Pancreas (tissue), 10 donors: Measurements from ENCODE around the gene ABCF1. TPM values are rescaled to one million over a fixed set of nuclear protein-coding genes. Genes with fewer than 3 reads are reported as not detected.

ENCODE experiments used
- ATAC-seq, 4 donors: fragments of 200-7000 bp; cut with Tn5 transposase; one replicate each; pipeline versions ENCODE4 v1.8.0 to v1.9.1; 2020; ENCODE audit warnings: mild to moderate bottlenecking in 4 of 4, moderate library complexity in 4 of 4
- DNase-seq, 6 donors: peaks; one replicate each; pipeline ENCODE4 v3.0.0-alpha.2; 2020
- FAIRE-seq: peaks from 2 replicates; lab custom pipeline; 2012; peaks lifted over from hg19 to GRCh38; lab: Jason Lieb, UNC
- H3K27ac ChIP-seq, 4 donors: fragments of 200-600 bp; sonication (generic); 1 replicate in 3 of 4; 2 replicates in 1 of 4; pipeline versions ENCODE4 v1.5.0 to v1.8.0; 2020
- H3K27me3 ChIP-seq, 4 donors: fragments of 200-600 bp; one replicate each; pipeline ENCODE4 v1.8.0; 2021
- H3K36me3 ChIP-seq, 3 donors: fragments of 200-600 bp; sonication (generic) in 1 of 3; one replicate each; pipeline versions ENCODE4 v1.5.0 to v1.8.0; 2020 to 2021
- H3K4me1 ChIP-seq, 3 donors: fragments of 200-600 bp; one replicate each; pipeline ENCODE4 v1.8.0; 2021
- H3K4me3 ChIP-seq, 4 donors: fragments of 200-600 bp; sonication (generic) in 2 of 4; one replicate each; pipeline versions ENCODE4 v1.5.0 to v1.8.0; 2020 to 2021
- H3K9me3 ChIP-seq, 4 donors: fragments of 200-600 bp; one replicate each; pipeline ENCODE4 v1.8.0; 2021
- WGBS, 2 donors: extraction: QIAGEN DNeasy Blood & Tissue Kit; methylation state at CpG; one replicate each; pipeline ENCODE4 v1.1.7; 2013; 5-methylcytosine and 5-hydroxymethylcytosine counted together
- intact Hi-C, 3 donors: fragments of 100-400 bp; cut with DNase I; formaldehyde crosslinking; loops; one replicate each; pipeline versions ENCODE4 v1.11.1 to v1.14.2; 2022
- polyA plus RNA-seq, 2 donors: library from polyadenylated mRNA; stranded (reverse); fragments of 200-250 nt; gene quantifications; one replicate each; pipeline ENCODE4 v1.2.3, GENCODE V29; 2013
- total RNA-seq, 6 donors: library from RNA; stranded (reverse); fragmentation: NEBNext Ultra II Directional in 4 of 6; extraction: Animal tissue kit (Norgen Biotek cat#: 25700) in 4 of 6; gene quantifications; one replicate each; pipeline versions ENCODE4 v1.2.1 to v1.2.4, GENCODE V29; 2021 to 2023
- TF ChIP-seq, protein P1 (sequence below), 4 donors: fragments of 200-600 bp; sonication (generic) in 3 of 4; IDR thresholded peaks; one replicate each; pipeline versions ENCODE4 v1.5.0 to v1.8.0; 2021; ENCODE audit warnings: antibody characterized with exemption in 4 of 4
- donor health status: healthy with polysubstance abuse.
- donor health status: DM: no; HTN: no; CAD: no; lungs with moderate emphysema.
- donor health status: DM: no; HTN: no; CAD: no.
- donor health status: control.
- donor health status: control.
- donor health status: Bipolar disorder and iron deficiency.
- donor health status: DM: yes; HTN: yes; CAD: no.
- donor health status: DM: no; HTN: no; CAD: no.
- donor health status: DM: no; HTN: no; CAD: no.
- donor health status: DM: yes; HTN: yes; CAD: no.

Gene ABCF1
- total and polyA plus RNA-seq, 8 donors, result 17.4 to 30.7 (median 24.9) TPM

DNA sequence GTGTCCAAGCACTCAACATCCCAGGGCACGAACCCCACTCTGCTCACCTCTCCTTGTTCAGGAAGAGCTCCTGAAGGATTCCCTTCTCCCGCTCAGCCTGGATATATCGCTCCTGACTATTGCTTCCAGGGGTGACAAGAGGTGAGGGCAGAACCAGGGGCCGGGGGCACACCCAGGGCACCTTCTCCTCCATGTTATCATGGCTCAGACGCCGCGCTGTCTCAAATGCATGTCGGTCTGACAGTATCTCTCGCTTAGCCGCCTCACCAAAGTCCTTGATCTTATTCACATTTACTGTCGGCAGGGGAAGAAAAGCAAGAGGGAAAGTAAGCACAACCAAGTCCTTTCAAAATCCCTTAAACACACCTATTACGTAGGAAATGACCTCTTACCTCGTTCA is 32.7 kb downstream of the ABCF1 start:
- Histone ChIP-seq H3K9me3 (no peaks in the 10 kb centered on the region), H3K27me3 (no peaks in the 10 kb centered on the region), H3K4me3 (no peak overlapping the region), H3K27ac (no peak overlapping the region), H3K4me1 (no peaks in the 10 kb centered on the region), H3K36me3 (peaks cover 42 to 81% (median 63%) of the 10 kb centered on the region in 3 donors)
- DNase-seq (peak in 1 of 6 donors; percentile 18), FAIRE-seq (no peak), ATAC-seq (no peak)
- TF ChIP-seq, protein P1, sequence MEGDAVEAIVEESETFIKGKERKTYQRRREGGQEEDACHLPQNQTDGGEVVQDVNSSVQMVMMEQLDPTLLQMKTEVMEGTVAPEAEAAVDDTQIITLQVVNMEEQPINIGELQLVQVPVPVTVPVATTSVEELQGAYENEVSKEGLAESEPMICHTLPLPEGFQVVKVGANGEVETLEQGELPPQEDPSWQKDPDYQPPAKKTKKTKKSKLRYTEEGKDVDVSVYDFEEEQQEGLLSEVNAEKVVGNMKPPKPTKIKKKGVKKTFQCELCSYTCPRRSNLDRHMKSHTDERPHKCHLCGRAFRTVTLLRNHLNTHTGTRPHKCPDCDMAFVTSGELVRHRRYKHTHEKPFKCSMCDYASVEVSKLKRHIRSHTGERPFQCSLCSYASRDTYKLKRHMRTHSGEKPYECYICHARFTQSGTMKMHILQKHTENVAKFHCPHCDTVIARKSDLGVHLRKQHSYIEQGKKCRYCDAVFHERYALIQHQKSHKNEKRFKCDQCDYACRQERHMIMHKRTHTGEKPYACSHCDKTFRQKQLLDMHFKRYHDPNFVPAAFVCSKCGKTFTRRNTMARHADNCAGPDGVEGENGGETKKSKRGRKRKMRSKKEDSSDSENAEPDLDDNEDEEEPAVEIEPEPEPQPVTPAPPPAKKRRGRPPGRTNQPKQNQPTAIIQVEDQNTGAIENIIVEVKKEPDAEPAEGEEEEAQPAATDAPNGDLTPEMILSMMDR (IDR thresholded peaks at IDR 0.05), result no peak
- intact Hi-C loops, result no loop called here
- WGBS, 2 donors, result 86 to 87% methylated on average over 13 of the region's 13 CpGs

DNA sequence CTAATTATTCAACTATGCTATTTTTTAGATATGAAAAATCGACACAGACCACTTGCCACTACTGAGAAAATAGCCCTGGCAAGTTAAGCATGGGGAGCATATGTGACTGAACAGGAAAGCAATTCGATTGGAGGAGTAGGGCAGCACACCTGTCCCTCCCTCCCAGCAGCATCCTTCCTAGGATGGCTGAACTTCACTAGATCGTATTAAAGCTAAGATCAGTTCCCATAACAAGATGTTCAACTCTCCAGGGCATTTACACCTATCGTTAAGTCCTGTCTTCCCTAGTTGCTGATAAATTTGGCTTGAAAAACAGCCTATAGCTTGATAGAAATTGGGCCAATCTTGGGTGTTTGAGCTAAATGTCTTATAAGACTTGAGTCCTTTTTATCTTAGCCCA is 38.8 kb downstream of the ABCF1 start:
- FAIRE-seq, result no peak
- Histone ChIP-seq H3K4me1 (peaks cover 18 to 38% (median 32%) of the 10 kb centered on the region in 3 donors), H3K9me3 (no peaks in the 10 kb centered on the region), H3K36me3 (peaks cover 14 to 47% (median 16%) of the 10 kb centered on the region in 3 donors), H3K4me3 (no peak overlapping the region), H3K27me3 (no peaks in the 10 kb centered on the region), H3K27ac (no peak overlapping the region)
- TF ChIP-seq, protein P1 (IDR thresholded peaks at IDR 0.05), result no peak
- ATAC-seq, result no peak
- WGBS, 2 donors, result 52 to 60% methylated on average over 4 of the region's 4 CpGs
- intact Hi-C loops, result no loop called here
- no peak for DNase-seq

DNA sequence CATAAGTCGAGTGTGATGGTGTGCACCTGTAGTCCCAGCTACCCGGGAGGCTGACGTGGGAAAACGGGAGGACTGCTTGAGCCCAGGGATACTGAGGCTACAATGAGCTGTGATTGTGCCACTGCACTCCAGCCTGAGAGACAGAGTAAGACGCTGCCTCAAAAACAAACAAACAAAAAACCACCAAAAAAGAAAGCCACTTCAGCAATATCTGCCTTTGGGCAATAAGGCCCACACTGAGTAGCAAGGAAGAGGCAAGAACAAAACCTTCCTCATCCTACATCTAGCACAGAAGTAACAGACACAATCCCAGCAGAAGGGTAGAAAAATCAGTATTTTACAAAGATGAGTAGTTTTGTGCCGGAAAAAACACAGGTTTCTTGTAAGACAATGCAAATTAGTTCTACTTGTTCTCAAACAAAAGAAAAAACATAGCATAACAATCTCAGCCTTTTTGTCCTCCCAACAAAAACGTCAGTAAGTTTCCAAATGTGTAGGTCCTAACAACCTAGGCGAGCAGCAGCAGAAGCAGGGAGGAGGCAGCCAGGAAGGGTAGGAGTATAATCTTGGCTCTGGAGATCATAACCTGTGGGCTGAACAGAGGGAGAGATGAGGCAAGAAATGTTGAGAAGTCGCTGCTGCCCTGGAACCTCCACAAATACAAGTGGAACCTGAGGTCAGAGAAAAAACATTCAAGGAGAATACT is 40.1 kb downstream of the ABCF1 start:
- no peak overlapping the region for H3K27ac ChIP-seq
- intact Hi-C loops, result no loop called here

DNA sequence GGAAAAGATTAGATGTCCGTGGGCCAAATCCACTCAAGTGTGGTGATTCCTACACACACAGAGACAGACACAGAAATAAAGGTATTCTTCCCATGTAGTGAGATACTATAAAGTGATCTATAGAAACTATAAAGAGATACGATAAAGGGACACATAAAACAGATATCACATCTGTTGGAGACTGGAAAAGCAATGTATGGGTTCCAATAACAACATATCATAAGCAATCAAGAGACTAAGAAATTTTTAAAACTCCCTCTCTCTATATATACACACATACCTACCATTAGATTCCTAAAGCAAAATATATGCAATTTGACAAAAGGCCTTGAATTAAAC is 40.6 kb downstream of the ABCF1 start:
- peaks cover 2 to 38% (median 9%) of the 10 kb centered on the region in 3 donors for H3K36me3 ChIP-seq
- DNase-seq (no peak), ATAC-seq (no peak), FAIRE-seq (no peak)
- H3K27ac ChIP-seq, result no peak overlapping the region
- H3K27me3 ChIP-seq, result no peaks in the 10 kb centered on the region
- 34 to 47% methylated on average over 2 of the region's 2 CpGs for WGBS, 2 donors
- H3K4me1 ChIP-seq, result peaks cover 18 to 38% (median 32%) of the 10 kb centered on the region in 3 donors
- TF ChIP-seq, protein P1 (IDR thresholded peaks at IDR 0.05), result no peak
- H3K9me3 ChIP-seq, result no peaks in the 10 kb centered on the region
- intact Hi-C loops, result no loop called here
- no peak overlapping the region for H3K4me3 ChIP-seq

More for the DNA sequence above, 40.1 kb downstream of the ABCF1 start:
- FAIRE-seq (no peak), DNase-seq (no peak), ATAC-seq (no peak)
- TF ChIP-seq, protein P1 (IDR thresholded peaks at IDR 0.05), result no peak
- WGBS, 2 donors, result 44 to 46% methylated on average over 9 of the region's 9 CpGs
- Histone ChIP-seq H3K9me3 (no peaks in the 10 kb centered on the region), H3K4me1 (peaks cover 18 to 38% (median 32%) of the 10 kb centered on the region in 3 donors), H3K27me3 (no peaks in the 10 kb centered on the region), H3K4me3 (no peak overlapping the region), H3K36me3 (peaks cover 6 to 38% (median 7%) of the 10 kb centered on the region in 3 donors)

DNA sequence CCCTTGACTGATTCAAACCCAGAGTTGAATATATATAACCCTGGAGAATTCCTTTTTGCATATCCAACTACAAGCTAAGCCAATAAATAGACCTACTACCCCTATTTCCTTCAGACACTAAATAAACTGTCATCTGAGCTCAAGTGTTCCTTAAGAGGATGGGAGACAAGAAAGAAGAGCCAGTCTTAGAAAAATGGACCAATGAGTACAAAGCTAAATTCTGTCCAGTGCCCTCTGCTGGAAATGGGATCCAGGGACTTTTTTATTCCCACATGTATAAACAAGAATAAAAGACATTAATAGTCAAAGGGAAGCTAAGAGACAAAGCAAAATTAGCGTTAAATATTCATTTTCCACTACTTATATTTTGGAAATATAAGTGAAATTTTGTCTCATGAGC is 41.0 kb downstream of the ABCF1 start:
- H3K36me3 ChIP-seq, result peaks cover 0 to 35% (median 8%) of the 10 kb centered on the region in 3 donors
- 41 to 52% methylated on average over 1 of the region's 1 CpG for WGBS, 2 donors

More for the DNA sequence above, 41.0 kb downstream of the ABCF1 start:
- ATAC-seq (no peak), DNase-seq (no peak), FAIRE-seq (no peak)
- TF ChIP-seq, protein P1 (IDR thresholded peaks at IDR 0.05), result no peak
- intact Hi-C loops, result no loop called here
- peak overlapping the region in 1 of 4 donors; percentile 98 for H3K27ac ChIP-seq
- H3K4me3 ChIP-seq, result no peak overlapping the region
- no peaks in the 10 kb centered on the region for H3K9me3 ChIP-seq
- no peaks in the 10 kb centered on the region for H3K27me3 ChIP-seq
- peaks cover 18 to 38% (median 32%) of the 10 kb centered on the region in 3 donors for H3K4me1 ChIP-seq
